GM18507 (cell line): ENCODE results near the gene TP73.

Experiments
- DNase-seq: peaks from one replicate; pipeline ENCODE4 v3.0.0; 2011; ENCODE audit warnings: low read depth; ENCODE audit not compliant: insufficient read length; ENCODE audit errors: extremely low spot score
- FAIRE-seq: peaks from 2 replicates; lab custom pipeline; 2011; peaks lifted over from hg19 to GRCh38; lab: Jason Lieb, UNC

The TP73 gene

DNA sequence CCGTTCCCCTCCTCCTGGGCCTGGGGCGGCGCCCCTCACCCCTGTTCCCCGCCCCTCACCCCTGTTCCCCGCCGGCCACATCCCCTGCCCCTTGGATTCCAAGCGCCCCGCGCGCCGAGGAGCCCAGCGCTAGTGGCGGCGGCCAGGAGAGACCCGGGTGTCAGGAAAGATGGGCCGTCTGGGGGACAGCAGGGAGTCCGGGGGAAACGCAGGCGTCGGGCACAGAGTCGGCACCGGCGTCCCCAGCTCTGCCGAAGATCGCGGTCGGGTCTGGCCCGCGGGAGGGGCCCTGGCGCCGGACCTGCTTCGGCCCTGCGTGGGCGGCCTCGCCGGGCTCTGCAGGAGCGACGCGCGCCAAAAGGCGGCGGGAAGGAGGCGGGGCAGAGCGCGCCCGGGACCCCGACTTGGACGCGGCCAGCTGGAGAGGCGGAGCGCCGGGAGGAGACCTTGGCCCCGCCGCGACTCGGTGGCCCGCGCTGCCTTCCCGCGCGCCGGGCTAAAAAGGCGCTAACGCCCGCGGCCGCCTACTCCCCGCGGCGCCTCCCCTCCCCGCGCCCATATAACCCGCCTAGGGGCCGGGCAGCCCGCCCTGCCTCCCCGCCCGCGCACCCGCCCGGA lies at the start of gene TP73:
Gene TP73, plus strand, starts transcription at position 587 of the 618 bp plus-strand sequence. CDS start 29,850 bp downstream, outside the sequence.
- FAIRE-seq (peak; percentile 66), DNase-seq (no peak)

DNA sequence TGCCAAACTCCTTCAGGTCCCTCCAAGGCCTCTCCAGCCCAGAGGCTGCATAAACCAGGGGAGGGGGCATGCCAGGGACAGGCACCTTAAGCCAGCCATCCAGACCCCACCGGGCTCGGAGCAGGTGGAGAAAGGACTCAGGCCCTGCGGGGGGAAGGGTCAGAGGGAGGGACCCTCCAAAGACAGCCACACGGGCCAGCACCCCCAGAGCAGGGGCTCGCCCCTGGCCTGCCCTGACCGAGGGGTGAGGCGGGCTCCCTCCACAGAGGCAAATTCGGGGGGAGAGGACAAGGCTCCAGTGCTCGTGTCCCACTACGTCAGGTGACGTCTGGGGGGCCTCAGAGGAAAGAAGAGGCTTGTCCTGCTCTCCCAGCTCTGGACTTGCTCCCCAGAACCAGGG lies 49.2 kb upstream of the TP73 start:
- no peak for DNase-seq
- FAIRE-seq, result no peak

DNA sequence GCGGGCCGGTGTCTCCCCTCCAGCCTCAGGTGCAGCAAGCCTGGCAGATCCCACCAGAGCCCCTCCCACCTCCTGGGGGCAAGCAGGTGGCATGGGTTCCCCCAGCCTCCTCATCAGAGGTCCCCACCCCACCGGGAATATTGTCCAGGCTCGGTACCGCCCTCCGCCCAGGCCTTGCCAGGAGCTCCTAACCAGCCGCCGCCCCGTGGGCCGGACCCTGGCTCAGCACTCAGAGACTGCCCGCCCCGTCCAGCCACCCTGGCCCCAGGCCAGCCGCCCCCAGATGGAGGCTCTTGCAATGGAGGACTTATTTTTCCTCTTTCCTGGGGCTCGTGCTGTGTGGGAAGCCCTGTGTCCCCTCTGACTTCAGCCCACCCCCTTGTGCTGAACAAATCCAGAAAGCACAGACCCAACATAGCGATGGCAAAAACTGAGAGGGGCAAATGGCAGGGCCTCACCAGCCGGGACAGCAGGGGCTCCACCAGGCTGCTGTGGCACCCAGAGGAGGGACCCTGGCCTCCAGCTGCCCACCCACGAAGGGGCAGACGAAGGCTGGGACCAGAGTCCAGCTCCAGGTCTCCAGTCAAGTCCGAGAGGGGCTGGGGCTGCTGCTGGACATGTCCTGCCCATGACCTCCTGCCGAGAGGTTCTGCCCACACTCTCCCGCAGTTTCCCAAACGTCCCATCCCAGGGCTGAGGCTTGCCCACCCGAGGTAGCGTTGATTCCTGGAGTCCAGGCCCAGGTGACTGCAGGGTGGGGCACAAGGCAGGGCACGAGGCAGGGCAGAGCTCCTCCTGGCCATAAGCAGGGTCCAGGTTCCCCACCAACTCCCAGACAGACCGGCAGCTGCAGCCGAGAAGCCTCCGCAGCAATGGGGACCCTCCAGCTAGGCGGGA lies 48.5 kb upstream of the TP73 start:
- FAIRE-seq, result no peak

DNA sequence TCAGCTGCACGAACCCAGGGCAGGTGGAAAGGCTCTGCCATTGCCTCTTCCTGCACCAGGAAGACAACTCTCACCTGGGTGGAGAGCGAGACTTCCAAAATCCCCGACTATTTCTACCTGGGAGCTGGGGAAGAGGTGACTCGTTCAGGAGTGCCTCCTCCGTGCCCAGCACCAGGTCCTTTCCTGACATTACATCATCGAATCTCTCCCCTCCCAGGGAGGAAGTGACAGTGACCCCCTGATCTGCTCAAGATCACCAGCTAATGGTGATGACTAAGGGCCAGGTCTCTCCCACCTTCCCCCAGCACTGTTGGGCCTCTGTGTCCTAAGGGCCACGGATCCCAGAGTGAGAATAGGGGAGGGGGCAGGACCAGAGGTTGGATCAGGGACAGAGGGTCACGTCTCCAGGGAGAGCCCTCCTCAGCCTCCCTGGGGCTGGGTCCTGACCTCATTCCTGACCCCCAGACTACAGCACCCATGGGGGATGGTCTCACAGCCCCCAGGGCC lies 47.8 kb upstream of the TP73 start:
- FAIRE-seq (no peak), DNase-seq (no peak)

More for the DNA sequence above, 48.5 kb upstream of the TP73 start:
- no peak for DNase-seq

DNA sequence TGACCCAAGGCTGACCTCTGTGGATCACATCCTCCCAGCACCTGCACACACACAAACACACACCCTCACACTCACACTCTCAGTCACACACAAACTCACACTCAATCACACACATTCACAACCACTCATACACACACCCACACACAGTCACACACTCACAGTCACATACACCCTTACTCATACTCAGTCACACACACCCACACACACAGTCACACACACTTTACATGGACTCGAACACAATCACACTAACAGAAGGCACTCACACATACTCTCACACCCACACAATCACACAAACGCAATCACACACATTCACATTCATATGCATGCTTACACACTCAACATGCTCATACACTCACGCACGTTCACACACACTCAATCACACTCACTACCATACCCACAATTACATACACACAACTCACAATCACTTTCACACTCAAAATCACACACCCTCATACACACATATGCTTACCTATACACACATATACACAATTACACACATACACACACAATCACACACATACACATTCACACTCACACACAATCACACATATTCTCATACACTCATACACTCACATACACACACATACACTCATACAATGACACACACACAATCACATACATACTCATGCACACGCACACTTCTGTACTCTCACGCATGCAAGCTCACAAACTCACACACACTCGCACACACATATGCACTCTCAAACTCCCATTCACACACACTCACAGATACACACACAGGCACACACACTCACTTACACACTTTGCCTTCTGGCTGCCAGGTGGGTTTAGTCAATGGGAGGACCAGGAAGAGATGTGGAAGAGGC lies 47.1 kb upstream of the TP73 start:
- DNase-seq (no peak), FAIRE-seq (no peak)

DNA sequence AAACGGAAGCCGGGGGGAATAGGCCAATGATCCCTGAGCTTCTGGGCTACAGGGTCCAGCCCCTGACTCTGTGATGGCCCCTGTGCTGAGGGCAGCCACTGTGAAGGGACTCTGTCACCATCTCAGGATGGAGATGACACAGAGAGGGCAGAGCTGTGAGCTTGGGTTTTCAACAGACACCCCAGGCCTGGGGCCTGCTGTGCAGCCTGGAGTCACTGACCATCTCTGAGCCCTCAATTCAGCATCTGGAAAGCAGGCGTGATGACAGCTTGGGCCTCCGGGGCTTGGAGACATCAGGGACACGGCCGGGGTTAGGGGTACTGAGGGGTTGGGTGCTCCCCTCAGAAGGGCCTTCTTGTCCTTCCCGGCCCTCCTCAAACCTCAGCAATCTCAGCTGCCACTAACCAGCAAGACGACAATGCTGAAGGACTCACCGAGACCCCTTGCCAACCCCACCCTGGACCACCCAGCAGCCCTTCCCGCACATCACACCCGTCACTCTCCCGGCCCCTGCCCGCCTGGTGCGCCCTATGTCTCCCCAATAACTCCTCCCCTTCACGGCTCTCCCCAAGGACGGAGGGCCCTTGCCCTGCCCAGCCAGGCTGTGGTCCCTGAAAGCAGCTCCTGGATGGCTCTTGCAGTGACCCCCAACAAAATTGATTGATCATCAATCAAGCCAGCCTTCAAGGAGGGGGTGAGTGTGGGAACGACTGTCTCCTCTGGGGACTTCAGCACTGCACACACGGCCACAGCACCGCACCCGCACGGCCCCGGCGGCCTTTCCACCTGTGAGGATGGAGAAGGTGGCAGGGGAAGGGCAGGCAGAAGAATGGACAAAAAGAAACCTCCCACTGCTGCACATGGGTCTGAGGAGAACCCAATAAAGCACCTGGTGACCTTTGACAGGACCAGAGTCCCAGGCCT lies 45.3 kb upstream of the TP73 start:
- DNase-seq (no peak), FAIRE-seq (no peak)

DNA sequence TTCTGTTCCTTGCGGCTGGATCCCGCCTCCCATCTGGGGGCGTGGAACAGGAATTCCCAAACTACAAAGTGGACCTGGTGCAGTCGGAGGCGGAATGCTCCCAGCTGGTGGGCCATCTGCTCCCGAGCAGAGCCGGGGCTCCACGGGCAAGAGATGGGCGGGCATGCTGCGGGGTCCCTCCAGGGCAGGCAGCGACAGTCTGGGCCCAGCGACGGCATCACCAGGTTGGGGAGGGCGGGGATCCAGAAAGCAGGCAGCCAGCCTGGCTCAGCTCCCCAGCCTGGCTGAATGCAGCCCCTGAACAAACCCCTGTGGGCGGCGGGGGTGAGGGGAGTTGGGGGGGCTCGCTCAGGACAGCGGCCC lies 44.6 kb upstream of the TP73 start:
- no peak for FAIRE-seq
- DNase-seq, result no peak

DNA sequence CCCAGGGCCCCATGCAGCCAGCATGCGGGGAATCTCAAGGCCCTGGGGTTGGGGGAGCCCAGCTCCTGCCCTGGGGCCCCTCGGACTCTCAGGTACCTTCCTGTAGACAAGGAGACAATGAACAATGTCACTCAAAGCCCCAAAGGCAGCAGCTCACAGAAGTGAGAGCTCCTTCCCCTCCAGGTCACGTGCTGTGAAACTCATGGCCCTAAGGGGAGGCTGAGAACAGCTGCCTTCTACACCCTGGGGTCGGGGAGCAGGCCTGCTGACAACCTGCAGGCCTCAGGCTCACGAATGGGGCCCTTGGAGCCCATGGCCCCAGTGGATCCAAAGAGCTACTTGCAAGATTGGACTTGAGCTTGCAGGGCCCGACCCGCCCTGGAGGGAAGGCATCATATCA lies 44.2 kb upstream of the TP73 start:
- DNase-seq (no peak), FAIRE-seq (no peak)

DNA sequence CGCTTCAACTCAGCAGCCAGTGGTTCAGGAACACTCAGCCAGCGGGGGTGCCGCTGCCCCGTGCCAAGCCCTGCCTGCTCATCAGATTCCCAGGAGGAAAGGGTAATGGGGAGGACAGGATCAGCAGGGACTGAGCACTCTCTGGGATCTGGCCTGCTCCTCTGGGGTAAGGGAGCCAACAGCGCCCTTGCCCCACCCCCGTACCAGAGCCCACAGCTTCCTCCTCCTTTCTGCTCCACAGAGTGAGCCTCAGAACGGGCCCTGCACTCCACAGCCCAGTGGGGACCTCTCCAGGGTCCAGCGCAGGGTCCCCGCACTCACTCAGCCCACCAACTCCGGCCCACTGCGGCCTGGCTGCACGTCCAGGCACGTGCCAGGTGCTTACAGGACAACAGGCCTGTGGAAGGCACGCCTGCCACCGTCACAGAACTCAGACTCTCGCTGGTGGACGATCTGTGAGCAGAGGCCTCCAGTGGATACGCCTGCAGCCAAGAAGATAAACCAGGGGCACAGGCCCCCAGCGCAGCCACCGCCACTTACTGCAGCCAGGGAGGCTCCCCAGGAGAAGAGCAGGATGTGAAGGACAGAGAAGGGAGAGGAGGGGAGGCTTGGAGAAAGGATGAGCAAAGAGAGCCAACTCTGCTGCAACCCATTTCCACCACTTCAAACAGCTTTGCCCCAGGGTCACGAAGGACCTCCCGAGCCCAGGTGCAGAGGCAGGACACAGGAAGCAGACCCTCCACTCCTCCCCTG lies 43.1 kb upstream of the TP73 start:
- no peak for DNase-seq
- no peak for FAIRE-seq

DNA sequence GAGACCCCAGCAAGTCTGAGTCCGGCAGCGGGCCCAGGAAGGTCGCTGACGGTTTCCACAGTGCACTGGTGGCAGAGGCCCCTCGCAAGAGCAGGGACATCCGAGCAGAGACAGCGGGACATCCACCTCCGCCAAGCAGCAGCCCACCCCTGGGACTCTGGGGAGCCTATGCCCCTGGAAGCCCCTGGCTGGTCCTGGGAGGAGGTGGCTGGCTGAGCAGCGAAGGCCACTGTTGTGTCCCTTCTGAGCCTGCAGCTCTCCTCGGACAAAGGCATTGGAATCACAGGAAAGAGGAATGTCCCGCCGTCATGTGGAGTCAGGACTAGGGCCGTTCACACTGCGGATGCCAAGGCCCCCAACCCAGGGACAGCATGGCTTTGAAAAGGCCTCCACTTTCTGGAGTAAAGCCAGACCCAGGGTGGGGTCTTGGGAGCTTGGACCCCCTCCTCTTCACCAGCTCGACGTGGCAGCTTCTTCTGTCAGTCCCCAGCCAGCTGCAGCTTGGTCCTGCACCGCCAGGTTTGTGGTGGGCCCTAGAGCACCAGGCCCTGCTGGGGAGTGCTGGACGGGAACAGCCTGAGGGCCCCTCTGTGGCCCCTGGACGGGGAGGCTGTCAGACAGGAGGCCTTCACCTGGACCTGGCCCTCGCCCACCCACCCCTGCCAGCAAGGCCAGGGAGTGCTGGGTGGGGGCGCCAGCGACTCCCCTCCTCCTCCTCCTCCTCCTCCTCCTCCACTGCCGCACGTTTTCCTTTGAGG lies 42.4 kb upstream of the TP73 start:
- DNase-seq, result no peak
- FAIRE-seq, result no peak

DNA sequence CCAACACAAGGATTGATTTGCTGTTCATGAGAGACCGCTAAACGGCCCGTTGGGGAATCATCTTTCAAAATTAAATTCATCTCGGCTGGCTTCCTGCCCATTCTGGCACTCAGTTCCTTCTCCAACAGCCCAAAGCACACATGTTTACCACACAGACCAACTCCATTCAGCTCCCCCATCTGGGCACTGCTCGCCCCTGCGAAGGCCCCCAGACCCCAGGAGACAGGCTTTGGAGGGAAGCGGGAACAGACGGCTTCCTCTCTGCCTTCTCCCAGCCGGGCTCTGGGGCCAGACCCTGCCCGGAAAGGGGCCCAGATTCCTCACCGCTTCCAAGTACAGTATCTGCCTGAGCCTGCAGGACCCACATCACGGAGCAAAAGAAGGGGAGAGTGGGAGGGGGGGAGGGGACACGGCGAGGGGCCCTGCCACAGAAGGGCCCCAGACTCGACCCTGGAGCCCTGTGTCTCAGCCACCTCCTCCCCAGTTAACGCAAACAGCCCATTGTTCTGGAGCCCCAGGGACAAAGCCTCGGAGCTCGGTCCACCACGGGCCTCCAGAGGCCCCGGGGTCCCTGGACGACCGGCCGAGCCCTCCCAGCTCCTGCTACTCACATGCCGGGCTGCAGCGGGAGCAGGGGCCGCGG lies 41.7 kb upstream of the TP73 start:
- no peak for DNase-seq

DNA sequence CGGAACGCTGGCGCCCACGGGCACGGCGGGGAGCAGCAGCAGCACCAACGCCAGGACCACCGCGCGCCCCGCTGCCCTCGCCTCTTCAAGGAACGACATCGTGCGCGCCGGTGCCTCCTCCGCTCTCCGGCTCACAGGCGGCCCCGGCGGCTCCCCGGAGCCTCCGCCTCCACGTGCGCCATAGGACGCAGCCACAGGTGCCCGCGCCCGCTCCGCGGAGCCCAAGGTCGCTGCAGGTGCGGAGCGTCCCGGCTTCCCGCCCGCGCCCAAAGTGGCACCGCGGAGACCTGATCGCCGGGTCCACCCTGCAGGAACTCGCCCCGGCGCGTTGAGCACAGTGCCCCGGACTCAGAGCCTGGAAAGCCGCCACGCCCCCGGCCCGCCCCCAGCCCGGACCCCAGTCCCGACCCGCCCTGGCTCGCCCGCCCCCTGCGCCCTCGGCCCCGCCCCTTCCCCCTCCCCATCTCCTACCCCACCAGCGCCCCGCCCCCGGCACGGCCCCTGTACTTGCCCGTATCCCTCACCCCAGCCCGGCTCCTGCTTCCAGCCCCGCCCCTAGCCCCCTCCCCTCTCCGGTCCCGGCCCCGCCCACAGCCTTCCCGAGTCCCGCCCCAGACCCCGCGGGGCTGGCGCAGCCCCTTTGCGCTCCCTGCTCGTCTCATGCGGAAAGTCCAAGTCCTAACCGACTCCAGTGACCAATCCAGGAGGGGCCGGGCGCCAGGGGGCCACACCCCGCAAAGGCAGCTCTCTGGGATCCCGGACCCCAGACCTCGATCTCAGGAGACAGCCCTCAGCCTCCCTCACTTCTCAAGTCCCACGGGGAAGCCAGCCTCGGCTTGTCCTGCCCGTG lies 40.9 kb upstream of the TP73 start, which contains the start of gene MEGF6:
Gene MEGF6, minus strand, starts transcription at position 339 of the 850 bp plus-strand sequence. Its CDS starts 240 bp downstream, at position 99.
- no peak for FAIRE-seq

More for the DNA sequence above, 41.7 kb upstream of the TP73 start:
- no peak for FAIRE-seq

DNA sequence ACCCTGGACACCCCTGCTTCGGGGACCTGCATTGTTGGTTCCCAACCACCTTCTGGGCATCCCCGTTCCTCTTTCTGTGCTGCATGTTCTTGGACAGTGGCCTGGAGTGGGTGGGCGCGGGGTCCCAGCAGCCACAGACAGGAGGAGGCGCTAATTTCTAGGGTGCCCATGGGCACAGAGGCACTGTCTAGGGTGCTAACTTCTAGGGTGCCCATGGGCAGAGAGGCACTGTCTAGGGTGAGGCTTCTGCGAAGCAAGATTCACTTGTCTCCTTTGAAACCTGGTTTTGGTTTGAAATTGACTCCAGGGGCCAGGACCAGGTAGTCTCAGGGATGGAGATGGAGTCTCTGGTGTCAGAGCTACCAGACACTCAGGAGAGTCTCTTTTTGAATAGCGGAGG lies 40.2 kb upstream of the TP73 start:
- DNase-seq, result no peak
- FAIRE-seq, result no peak

More for the DNA sequence above, 40.9 kb upstream of the TP73 start, which contains the start of gene MEGF6:
- DNase-seq, result no peak

DNA sequence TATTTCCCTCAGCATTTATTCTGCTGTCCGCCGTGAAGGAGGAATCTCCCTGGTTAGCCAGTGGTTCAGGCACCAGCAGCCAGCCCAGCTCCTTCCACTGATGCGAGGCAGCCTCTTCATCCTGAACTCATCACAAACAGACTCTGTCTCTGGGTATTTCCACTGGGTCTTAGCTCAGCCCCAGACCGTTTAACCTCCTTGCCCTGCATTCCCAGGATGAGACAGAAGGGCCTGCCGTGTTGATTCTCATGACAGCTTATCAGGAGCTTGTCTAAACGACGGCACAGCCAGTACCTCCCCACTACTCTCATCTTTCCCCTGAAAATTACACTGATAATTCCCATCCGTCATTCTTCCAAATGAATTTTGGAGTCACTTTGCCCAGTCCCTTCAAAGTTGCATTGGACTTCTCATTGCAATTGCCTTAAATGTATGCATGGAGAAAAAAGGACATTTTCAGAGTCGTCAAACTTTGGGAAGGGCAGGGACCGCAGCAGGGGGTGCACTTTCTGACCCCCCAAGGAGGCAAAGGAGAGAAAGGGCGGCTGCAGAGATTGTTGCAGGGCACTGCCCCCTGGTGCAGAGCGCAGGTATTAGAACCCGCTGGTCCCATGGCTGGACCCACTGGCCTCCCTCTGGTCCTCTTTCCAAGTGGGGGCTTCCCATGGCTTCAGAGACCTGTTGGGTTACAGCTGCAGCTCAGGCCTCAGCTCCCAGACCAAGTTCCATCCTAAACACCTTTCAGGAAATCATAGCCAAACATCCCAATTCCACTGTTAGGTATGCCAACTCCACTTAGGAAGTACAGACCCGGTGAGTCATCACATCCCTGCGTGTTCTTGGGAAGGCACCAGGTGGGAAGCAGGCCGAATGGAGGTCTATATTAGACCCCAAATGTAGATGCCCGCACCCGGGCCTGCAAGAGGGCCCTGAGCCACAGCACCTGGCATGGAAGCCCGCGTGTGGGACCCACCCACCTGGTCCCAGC lies 37.3 kb upstream of the TP73 start:
- DNase-seq (no peak), FAIRE-seq (no peak)

DNA sequence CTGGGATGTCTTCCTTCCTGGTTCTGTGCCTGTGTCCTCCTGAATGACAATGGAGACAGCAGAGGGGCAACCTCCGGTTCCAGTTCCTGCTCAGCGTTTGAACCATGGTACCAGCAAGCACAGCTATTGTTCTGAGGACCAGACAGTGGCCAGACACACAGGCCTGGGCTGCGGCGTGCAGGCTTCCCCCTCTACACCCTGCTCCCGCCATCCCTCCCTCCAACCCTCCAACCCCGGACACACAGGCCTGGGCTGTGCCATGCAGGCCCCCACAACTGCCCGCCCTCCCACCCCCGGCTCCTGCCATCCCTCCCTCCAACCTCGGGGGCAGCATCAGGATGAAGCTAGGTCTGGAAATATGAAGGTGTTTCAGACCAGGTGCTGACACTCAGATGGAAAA lies 35.5 kb upstream of the TP73 start:
- no peak for DNase-seq
- no peak for FAIRE-seq
